OCI-LY1 (cell line): ENCODE results near the gene CDC42EP2.

Experiments used
- H2AFZ ChIP-seq: fragments of 200-600 bp; sonication (generic), shearing (Covaris generic); 2 replicates; pipeline ENCODE4 v1.6.0; 2014; ENCODE audit warnings: antibody characterized with exemption, mild to moderate bottlenecking, low read length
- H3F3A ChIP-seq: fragments of 200-600 bp; sonication (generic), shearing (Covaris generic); 2 replicates; pipeline ENCODE4 v1.6.0; 2014; ENCODE audit warnings: mild to moderate bottlenecking, antibody characterized with exemption, low read length, moderate library complexity; ENCODE audit not compliant: insufficient read depth
- H3K27ac ChIP-seq: fragments of 200-600 bp; sonication (generic); 2 replicates; pipeline ENCODE4 v1.5.1; 2014; ENCODE audit warnings: low read length, mixed run types, mild to moderate bottlenecking, low read depth; ENCODE audit not compliant: poor library complexity, severe bottlenecking
- H3K27me3 ChIP-seq: fragments of 200-600 bp; sonication (generic); 2 replicates; pipeline ENCODE4 v1.6.0; 2014; ENCODE audit warnings: antibody characterized with exemption, mild to moderate bottlenecking, low read length, moderate library complexity; ENCODE audit not compliant: insufficient read depth
- H3K36me3 ChIP-seq: fragments of 200-600 bp; sonication (generic); 2 replicates; pipeline ENCODE4 v1.6.1; 2014; ENCODE audit warnings: mild to moderate bottlenecking, antibody characterized with exemption, low read length, moderate library complexity, mixed read lengths; ENCODE audit not compliant: insufficient read depth
- H3K4me1 ChIP-seq: fragments of 200-600 bp; sonication (generic); 2 replicates; pipeline ENCODE4 v1.5.1; 2014; ENCODE audit warnings: mild to moderate bottlenecking, low read length, moderate library complexity; ENCODE audit not compliant: insufficient read depth, severe bottlenecking
- H3K4me2 ChIP-seq: fragments of 200-600 bp; sonication (generic), shearing (Covaris generic); 2 replicates; pipeline ENCODE4 v1.6.1; 2014; ENCODE audit warnings: low read length
- H3K4me3 ChIP-seq: fragments of 200-600 bp; sonication (generic); 2 replicates; pipeline ENCODE4 v1.5.1; 2014; ENCODE audit warnings: low read length, low read depth, mild to moderate bottlenecking, mixed read lengths; ENCODE audit not compliant: poor library complexity, severe bottlenecking
- H3K79me2 ChIP-seq: fragments of 200-600 bp; shearing (Covaris generic); 2 replicates; pipeline ENCODE4 v1.6.1; 2016; ENCODE audit warnings: mixed run types, low read length, mixed read lengths; ENCODE audit not compliant: insufficient read depth
- H3K9ac ChIP-seq: fragments of 200-600 bp; sonication (generic), shearing (Covaris generic); 2 replicates; pipeline ENCODE4 v1.6.1; 2014; ENCODE audit warnings: mild to moderate bottlenecking, low read length, mixed read lengths
- H3K9me2 ChIP-seq: fragments of 200-600 bp; sonication (generic), shearing (Covaris generic); 2 replicates; pipeline ENCODE4 v1.6.1; 2014; ENCODE audit warnings: low read depth, mild to moderate bottlenecking, low read length, mixed read lengths
- H3K9me3 ChIP-seq: fragments of 200-600 bp; shearing (Covaris generic); 2 replicates; pipeline ENCODE4 v1.6.1; 2014; ENCODE audit warnings: low read length, mixed read lengths
- H4K20me1 ChIP-seq: fragments of 200-600 bp; sonication (generic), shearing (Covaris generic); 2 replicates; pipeline ENCODE4 v1.6.0; 2016; ENCODE audit warnings: mild to moderate bottlenecking, low read length; ENCODE audit not compliant: insufficient read depth
- CTCF ChIP-seq: fragments of 200-600 bp; sonication (generic), shearing (Covaris generic); IDR thresholded peaks from 2 replicates; pipeline ENCODE4 v1.5.1; 2017; ENCODE audit warnings: mild to moderate bottlenecking, antibody characterized with exemption, low read length, moderate library complexity, mixed read lengths
- EZH2 ChIP-seq: fragments of 200-600 bp; sonication (generic), shearing (Covaris generic); IDR thresholded peaks from 2 replicates; pipeline ENCODE4 v1.8.0; 2017; ENCODE audit warnings: borderline replicate concordance, mixed run types, mild to moderate bottlenecking, antibody characterized with exemption, low read length, moderate library complexity, mixed read lengths

The CDC42EP2 gene

GRCh38 chr11:65293909-65294381 lies 20.7 kb upstream of the CDC42EP2 start:
- H3K36me3 ChIP-seq, result peaks cover 97% of the 10 kb centered on the region
- no peaks in the 10 kb centered on the region for H3K4me1 ChIP-seq
- H3K4me3 ChIP-seq, result no peak overlapping the region
- no peaks in the 10 kb centered on the region for H4K20me1 ChIP-seq
- H3K4me2 ChIP-seq, result no peak overlapping the region
- no peaks in the 10 kb centered on the region for H3K9me3 ChIP-seq
- H3K9me2 ChIP-seq, result no peaks in the 10 kb centered on the region
- H3K9ac ChIP-seq, result no peak overlapping the region
- no peak overlapping the region for H2AFZ ChIP-seq
- H3K27ac ChIP-seq, result no peak overlapping the region
- H3K79me2 ChIP-seq, result no peaks in the 10 kb centered on the region
- TF ChIP-seq EZH2 (no peak), CTCF (no peak)
- H3F3A ChIP-seq, result no peaks in the 10 kb centered on the region
- H3K27me3 ChIP-seq, result no peaks in the 10 kb centered on the region

- H3K36me3 ChIP-seq, result peaks cover 97% of the 10 kb centered on the region
- TF ChIP-seq CTCF (no peak), EZH2 (no peak)
- H2AFZ ChIP-seq, result no peak overlapping the region
- H3F3A ChIP-seq, result no peaks in the 10 kb centered on the region
- no peaks in the 10 kb centered on the region for H3K9me3 ChIP-seq
- no peaks in the 10 kb centered on the region for H3K27me3 ChIP-seq
- no peaks in the 10 kb centered on the region for H3K9me2 ChIP-seq
- H3K27ac ChIP-seq, result no peak overlapping the region
- no peak overlapping the region for H3K4me2 ChIP-seq
- H3K79me2 ChIP-seq, result no peaks in the 10 kb centered on the region
- H3K4me1 ChIP-seq, result no peaks in the 10 kb centered on the region
- H3K9ac ChIP-seq, result no peak overlapping the region
- H3K4me3 ChIP-seq, result no peak overlapping the region
- no peaks in the 10 kb centered on the region for H4K20me1 ChIP-seq
Observed at GRCh38 chr11:65295001-65295400, 19.7 kb upstream of the CDC42EP2 start.

GRCh38 chr11:65295571-65296341 lies 18.9 kb upstream of the CDC42EP2 start:
- Histone ChIP-seq H3K36me3 (peaks cover 95% of the 10 kb centered on the region), H3K27ac (no peak overlapping the region)

More at GRCh38 chr11:65295571-65296341, 18.9 kb upstream of the CDC42EP2 start:
- H3K27me3 ChIP-seq, result no peaks in the 10 kb centered on the region
- H3K4me1 ChIP-seq, result no peaks in the 10 kb centered on the region
- no peaks in the 10 kb centered on the region for H3K9me3 ChIP-seq
- H2AFZ ChIP-seq, result no peak overlapping the region
- no peaks in the 10 kb centered on the region for H4K20me1 ChIP-seq
- no peak overlapping the region for H3K9ac ChIP-seq
- H3F3A ChIP-seq, result no peaks in the 10 kb centered on the region
- TF ChIP-seq EZH2 (no peak), CTCF (no peak)
- H3K4me3 ChIP-seq, result no peak overlapping the region
- no peaks in the 10 kb centered on the region for H3K79me2 ChIP-seq
- H3K4me2 ChIP-seq, result no peak overlapping the region
- H3K9me2 ChIP-seq, result no peaks in the 10 kb centered on the region
